GM19023 (cell line): ENCODE results near the gene KBTBD6.
"Not testable (repeated sequence)": the region's sequence is repeated elsewhere in the genome, so short reads cannot be mapped to it uniquely, and the experiment has no call there.

ENCODE experiments used
- ATAC-seq: cut with Tn5 transposase; IDR thresholded peaks from one replicate; pipeline ENCODE4 v1.9.1; 2021; ENCODE audit warnings: mild to moderate bottlenecking, moderate library complexity; ENCODE audit not compliant: unreplicated experiment

Gene KBTBD6, protein sequence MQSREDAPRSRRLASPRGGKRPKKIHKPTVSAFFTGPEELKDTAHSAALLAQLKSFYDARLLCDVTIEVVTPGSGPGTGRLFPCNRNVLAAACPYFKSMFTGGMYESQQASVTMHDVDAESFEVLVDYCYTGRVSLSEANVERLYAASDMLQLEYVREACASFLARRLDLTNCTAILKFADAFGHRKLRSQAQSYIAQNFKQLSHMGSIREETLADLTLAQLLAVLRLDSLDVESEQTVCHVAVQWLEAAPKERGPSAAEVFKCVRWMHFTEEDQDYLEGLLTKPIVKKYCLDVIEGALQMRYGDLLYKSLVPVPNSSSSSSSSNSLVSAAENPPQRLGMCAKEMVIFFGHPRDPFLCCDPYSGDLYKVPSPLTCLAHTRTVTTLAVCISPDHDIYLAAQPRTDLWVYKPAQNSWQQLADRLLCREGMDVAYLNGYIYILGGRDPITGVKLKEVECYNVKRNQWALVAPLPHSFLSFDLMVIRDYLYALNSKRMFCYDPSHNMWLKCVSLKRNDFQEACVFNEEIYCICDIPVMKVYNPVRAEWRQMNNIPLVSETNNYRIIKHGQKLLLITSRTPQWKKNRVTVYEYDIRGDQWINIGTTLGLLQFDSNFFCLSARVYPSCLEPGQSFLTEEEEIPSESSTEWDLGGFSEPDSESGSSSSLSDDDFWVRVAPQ

GRCh38 chr13:41132512-41133152 lies at the start of gene KBTBD6:
KBTBD6 (minus strand) TSS chr13:41132802; CDS start chr13:41132511, 291 bp downstream.
- peak; percentile 98 for ATAC-seq

GRCh38 chr13:41182231-41182630 lies 49.6 kb upstream of the KBTBD6 start:
- no peak for ATAC-seq

GRCh38 chr13:41179593-41180250 lies 47.1 kb upstream of the KBTBD6 start:
- no peak for ATAC-seq

DNA sequence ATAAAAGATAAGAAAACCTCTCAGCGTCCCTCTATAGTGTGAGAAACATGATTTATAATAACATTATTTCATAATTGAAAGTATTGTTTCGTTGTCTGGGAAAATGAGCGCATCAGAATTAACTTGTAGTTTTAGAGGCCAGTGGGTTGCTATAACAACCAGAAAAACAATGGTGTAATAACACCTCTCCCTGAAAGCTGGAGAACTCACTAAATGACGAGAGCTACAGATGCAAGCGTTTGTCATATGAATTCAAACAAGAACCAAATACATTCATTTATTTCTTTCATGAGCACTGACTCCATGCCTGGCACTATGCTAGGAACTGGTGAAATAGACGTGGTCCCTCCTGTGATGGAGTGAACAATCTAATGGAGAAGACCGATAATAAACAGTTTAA lies 45.4 kb upstream of the KBTBD6 start:
- no peak for ATAC-seq

GRCh38 chr13:41177616-41178015 lies 45.0 kb upstream of the KBTBD6 start:
- ATAC-seq = no peak

GRCh38 chr13:41175576-41175975 lies 43.0 kb upstream of the KBTBD6 start:
- not testable (repeated sequence) for ATAC-seq

- no peak for ATAC-seq
Measured at GRCh38 chr13:41162151-41162550, 29.5 kb upstream of the KBTBD6 start.

- no peak for ATAC-seq
Measured at GRCh38 chr13:41159174-41159573, 26.6 kb upstream of the KBTBD6 start.

GRCh38 chr13:41157048-41157717 lies 24.6 kb upstream of the KBTBD6 start:
- ATAC-seq = no peak

- no peak for ATAC-seq
Measured at GRCh38 chr13:41156620-41157019, 24.0 kb upstream of the KBTBD6 start.

GRCh38 chr13:41154042-41154441 lies 21.4 kb upstream of the KBTBD6 start:
- no peak for ATAC-seq

- ATAC-seq = no peak
Measured at GRCh38 chr13:41152005-41152404, 19.4 kb upstream of the KBTBD6 start.

- no peak for ATAC-seq
Measured at GRCh38 chr13:41150058-41150457, 17.5 kb upstream of the KBTBD6 start.

GRCh38 chr13:41148419-41149283 lies 16.0 kb upstream of the KBTBD6 start:
- no peak for ATAC-seq

DNA sequence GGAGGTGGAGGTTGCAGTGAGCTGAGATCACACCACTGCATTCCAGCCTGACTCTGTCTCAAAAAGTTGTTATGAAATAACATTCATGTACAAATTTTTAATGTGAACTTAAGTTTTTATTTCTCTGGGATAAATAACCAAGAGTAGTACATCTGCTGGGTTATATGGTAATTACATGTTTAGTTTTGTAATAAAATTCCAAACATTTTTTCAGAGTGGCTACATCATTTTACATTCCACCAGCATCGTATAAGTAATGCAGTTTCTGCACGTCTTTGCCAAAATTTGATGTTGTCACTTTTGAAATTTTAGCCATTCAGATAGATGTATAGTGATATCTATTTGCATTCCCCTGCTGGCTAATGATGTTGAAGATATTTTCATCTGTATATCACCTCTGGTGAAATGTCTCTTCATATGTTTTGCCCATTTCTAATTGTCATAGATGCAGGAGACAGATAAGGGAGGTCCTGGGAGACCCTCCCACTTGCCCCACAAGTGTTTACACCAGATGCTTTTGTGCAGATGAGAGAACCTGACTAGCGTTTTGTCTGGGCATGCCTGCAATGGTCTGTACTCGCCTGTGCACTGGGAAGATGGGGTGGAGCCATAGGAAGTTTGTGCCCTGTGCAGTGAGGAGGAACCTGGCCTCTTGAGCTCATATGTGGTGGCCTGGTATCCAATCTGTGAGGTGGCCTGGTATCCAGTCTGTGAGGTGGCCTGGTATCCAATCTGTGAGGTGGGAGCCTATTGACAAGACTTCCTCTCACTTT lies 12.7 kb upstream of the KBTBD6 start:
- ATAC-seq = no peak

DNA sequence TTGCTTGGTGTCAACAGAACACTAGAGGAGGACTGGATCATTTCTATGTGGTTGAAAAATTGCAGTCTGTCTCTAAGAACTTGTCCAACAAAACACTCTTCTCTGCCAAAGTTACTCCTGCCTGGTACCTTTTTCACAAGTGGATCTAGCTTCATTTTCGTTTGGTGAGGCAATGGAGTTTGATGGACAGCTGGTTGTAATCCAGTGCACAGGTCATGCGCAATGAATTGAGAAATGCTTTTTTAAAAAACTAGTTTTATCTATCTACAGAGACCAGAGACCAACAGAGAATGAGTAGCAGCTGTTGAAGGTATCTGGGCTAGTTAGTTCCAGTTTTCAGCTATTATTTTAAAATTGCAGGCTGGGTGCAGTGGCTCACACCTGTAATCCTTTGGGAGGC lies 12.0 kb upstream of the KBTBD6 start:
- ATAC-seq = no peak

GRCh38 chr13:41139296-41139966 lies 6.8 kb upstream of the KBTBD6 start:
- no peak for ATAC-seq

- no peak for ATAC-seq
Measured at GRCh38 chr13:41137951-41138350, 5.3 kb upstream of the KBTBD6 start.

GRCh38 chr13:41137241-41137640 lies 4.6 kb upstream of the KBTBD6 start:
- no peak for ATAC-seq
